Naive thymus-derived CD8-positive, alpha-beta T cell (primary cell): Measurements from ENCODE around the gene FOXN1. TPM values are rescaled to one million over a fixed set of nuclear protein-coding genes. Genes with fewer than 3 reads are reported as not detected.
"Not testable (repeated sequence)": the region's sequence is repeated elsewhere in the genome, so short reads cannot be mapped to it uniquely, and the experiment has no call there.

Experiments
- ATAC-seq, 2 donors: fragments of 150-1000 bp; cut with Tn5 transposase in 1 of 2; sonication (Bioruptor Pico), chemical (Tn5 transposase) in 1 of 2; 1 replicate in 1 of 2; 2 replicates in 1 of 2; pipeline ENCODE4 v1.10.0; 2021; ENCODE audit warnings: mild to moderate bottlenecking in 2 of 2, moderate library complexity in 2 of 2
- POLR2A ChIA-PET: fragments of 350-600 bp; sonication (Branson Sonifier 250); formaldehyde crosslinking; loops from one replicate; lab custom pipeline; 2021; ENCODE audit warnings: antibody characterized with exemption; lab: Charles Lee
- DNase-seq, 10 donors: peaks; one replicate each; pipeline versions ENCODE4 v3.0.0 to v3.0.0-alpha.2; 2020 to 2022
- H3K27ac Mint-ChIP-seq, 10 donors: one replicate each; pipeline ENCODE4 v1.8.0; 2020 to 2022; ENCODE audit warnings: mild to moderate bottlenecking in 10 of 10, mixed read lengths in 10 of 10, moderate library complexity in 4 of 10, inconsistent platforms in 1 of 10
- H3K27me3 Mint-ChIP-seq, 5 donors: one replicate each; pipeline ENCODE4 v1.8.0; 2021 to 2022; ENCODE audit warnings: mixed read lengths in 5 of 5
- H3K36me3 Mint-ChIP-seq, 3 donors: one replicate each; pipeline ENCODE4 v1.8.0; 2020 to 2022; ENCODE audit warnings: mixed read lengths in 3 of 3, mild to moderate bottlenecking in 2 of 3, inconsistent platforms in 1 of 3
- H3K4me1 Mint-ChIP-seq, 4 donors: one replicate each; pipeline ENCODE4 v1.8.0; 2021 to 2022; ENCODE audit warnings: mixed read lengths in 4 of 4
- H3K4me3 Mint-ChIP-seq, 10 donors: one replicate each; pipeline ENCODE4 v1.8.0; 2020 to 2022; ENCODE audit warnings: mild to moderate bottlenecking in 10 of 10, mixed read lengths in 10 of 10, moderate library complexity in 6 of 10, inconsistent platforms in 1 of 10
- H3K9me3 Mint-ChIP-seq, 9 donors: one replicate each; pipeline ENCODE4 v1.8.0; 2020 to 2022; ENCODE audit warnings: mixed read lengths in 9 of 9, mild to moderate bottlenecking in 3 of 9, inconsistent platforms in 1 of 9, moderate library complexity in 1 of 9
- polyA plus RNA-seq, 3 donors: library from polyadenylated mRNA; unstranded; fragments of 300-500 nt; fragmentation: Illumina TruSeq; gene quantifications; one replicate each; pipeline ENCODE4 v1.2.3, GENCODE V29; 2021
- total RNA-seq, 8 experiments: library from RNA in 2 of 8; stranded (reverse) in 2 of 8; gene quantifications; one replicate each; pipeline ENCODE4 v1.2.3 and lab custom pipeline; 2021 to 2026

Gene FOXN1
- total and polyA plus RNA-seq, 5 experiments from 2014 or later = not detected

- peaks cover 37 to 67% (median 58%) of the 10 kb centered on the region in 4 donors for H3K4me1 Mint-ChIP-seq
Measured at GRCh38 chr17:28570716-28571360, 64.7 kb downstream of the FOXN1 start.

GRCh38 chr17:28571361-28572122 is 65.4 kb downstream of the FOXN1 start, which contains the start of gene PIGS:
TSS of gene PIGS (minus strand) at chr17:28571524. CDS start at chr17:28571496, 28 bp downstream.
- Mint-ChIP-seq H3K36me3 (peaks cover 0 to 26% (median 2%) of the 10 kb centered on the region in 3 donors), H3K9me3 (no peaks in the 10 kb centered on the region), H3K27me3 (no peaks in the 10 kb centered on the region), H3K27ac (peak within 1 kb of the TSS; percentile 88 to 98 (median 96)), H3K4me3 (peak within 1 kb of the TSS; percentile 91 to 98 (median 95)), H3K4me1 (peaks cover 41 to 72% (median 64%) of the 10 kb centered on the region in 4 donors)
- DNase-seq (peak; percentile 80 to 94 (median 85)), ATAC-seq (peak; percentile 96 to 97)
- POLR2A ChIA-PET = interaction anchor here (0.8 to 9.0 kb wide), 14 partner anchors 8 to 1189 kb away, joined by 3 to 81 read pairs (median 4); partner anchors contain the start of genes BLTP2, NUFIP2, RPL23A and SPAG5

More at GRCh38 chr17:28570716-28571360, 64.7 kb downstream of the FOXN1 start:
- Mint-ChIP-seq H3K27me3 (no peaks in the 10 kb centered on the region), H3K36me3 (peaks cover 0 to 28% (median 2%) of the 10 kb centered on the region in 3 donors), H3K27ac (peak overlapping the region; percentile 88 to 98 (median 96)), H3K4me3 (peak overlapping the region; percentile 91 to 98 (median 95)), H3K9me3 (no peaks in the 10 kb centered on the region)
- POLR2A ChIA-PET = interaction anchor here (0.9 to 9.0 kb wide), 13 partner anchors 9 to 1190 kb away, joined by 3 to 81 read pairs (median 4); partner anchors contain the start of genes BLTP2, NUFIP2, RPL23A and SDF2
- peak; percentile 48 to 58 for ATAC-seq
- DNase-seq = peak in 7 of 10 donors; percentile 35 to 67 (median 51)

- Mint-ChIP-seq H3K27me3 (no peaks in the 10 kb centered on the region), H3K4me3 (peak overlapping the region; percentile 91 to 98 (median 95)), H3K4me1 (peaks cover 44 to 71% (median 66%) of the 10 kb centered on the region in 4 donors), H3K9me3 (no peaks in the 10 kb centered on the region), H3K36me3 (peaks cover 0 to 18% (median 0%) of the 10 kb centered on the region in 3 donors), H3K27ac (peak overlapping the region; percentile 85 to 98 (median 96))
- POLR2A ChIA-PET = interaction anchor here (0.6 to 9.0 kb wide), 9 partner anchors 8 to 720 kb away, joined by 3 to 81 read pairs (median 4); partner anchors contain the start of genes BLTP2, RPL23A, SPAG5 and UNC119
- DNase-seq = no peak
- no peak for ATAC-seq
Measured at GRCh38 chr17:28572259-28573039, 66.3 kb downstream of the FOXN1 start.

- peak overlapping the region in 9 of 10 donors; percentile 50 to 98 (median 88) for H3K27ac Mint-ChIP-seq
- no peak for ATAC-seq
- H3K9me3 Mint-ChIP-seq = no peaks in the 10 kb centered on the region
- H3K27me3 Mint-ChIP-seq = no peaks in the 10 kb centered on the region
- POLR2A ChIA-PET = interaction anchor here (0.6 to 9.0 kb wide), 3 partner anchors 23 to 719 kb away, joined by 3 to 81 read pairs (median 22); partner anchors contain the start of genes BLTP2 and UNC119
- peaks cover 40 to 65% (median 60%) of the 10 kb centered on the region in 4 donors for H3K4me1 Mint-ChIP-seq
- H3K36me3 Mint-ChIP-seq = peaks cover 0 to 14% (median 0%) of the 10 kb centered on the region in 3 donors
- H3K4me3 Mint-ChIP-seq = peak overlapping the region in 8 of 10 donors; percentile 91 to 97 (median 95)
- DNase-seq = no peak
Measured at GRCh38 chr17:28573040-28573380, 66.9 kb downstream of the FOXN1 start.

GRCh38 chr17:28573521-28573920 is 67.4 kb downstream of the FOXN1 start:
- POLR2A ChIA-PET = interaction anchor here (9.0 kb wide), 1 partner anchor 23 kb away, joined by 81 read pairs; the partner anchor contains the start of gene UNC119
- Mint-ChIP-seq H3K4me1 (peaks cover 37 to 61% (median 55%) of the 10 kb centered on the region in 4 donors), H3K9me3 (no peaks in the 10 kb centered on the region), H3K4me3 (peak overlapping the region in 1 of 10 donors; percentile 95), H3K27me3 (no peaks in the 10 kb centered on the region), H3K27ac (peak overlapping the region in 3 of 10 donors; percentile 2 to 88 (median 11)), H3K36me3 (peaks cover 0 to 10% (median 0%) of the 10 kb centered on the region in 3 donors)
- DNase-seq (no peak), ATAC-seq (no peak)

- Mint-ChIP-seq H3K4me3 (peak overlapping the region in 4 of 10 donors; percentile 8 to 56 (median 15)), H3K27me3 (no peaks in the 10 kb centered on the region), H3K4me1 (peaks cover 36 to 57% (median 52%) of the 10 kb centered on the region in 4 donors), H3K9me3 (no peaks in the 10 kb centered on the region), H3K27ac (peak overlapping the region in 5 of 10 donors; percentile 18 to 86 (median 57)), H3K36me3 (peaks cover 0 to 7% (median 0%) of the 10 kb centered on the region in 3 donors)
- no peak for DNase-seq
- POLR2A ChIA-PET = interaction anchor here (9.0 kb wide), 1 partner anchor 24 kb away, joined by 81 read pairs; the partner anchor contains the start of gene UNC119
- no peak for ATAC-seq
Measured at GRCh38 chr17:28573966-28574480, 67.9 kb downstream of the FOXN1 start.

- peaks cover 0 to 5% (median 0%) of the 10 kb centered on the region in 3 donors for H3K36me3 Mint-ChIP-seq
- H3K27ac Mint-ChIP-seq = peak overlapping the region in 7 of 10 donors; percentile 14 to 86 (median 48)
- peak overlapping the region in 2 of 10 donors; percentile 8 to 18 for H3K4me3 Mint-ChIP-seq
- no peaks in the 10 kb centered on the region for H3K27me3 Mint-ChIP-seq
- DNase-seq (no peak), ATAC-seq (no peak)
- no peaks in the 10 kb centered on the region for H3K9me3 Mint-ChIP-seq
- peaks cover 34 to 55% (median 48%) of the 10 kb centered on the region in 4 donors for H3K4me1 Mint-ChIP-seq
- POLR2A ChIA-PET = interaction anchor here (9.0 kb wide), 1 partner anchor 24 kb away, joined by 81 read pairs; the partner anchor contains the start of gene UNC119
Measured at GRCh38 chr17:28574526-28574925, 68.4 kb downstream of the FOXN1 start.

- Mint-ChIP-seq H3K27ac (peak overlapping the region in 1 of 10 donors; percentile 31), H3K4me3 (peak overlapping the region in 1 of 10 donors; percentile 89), H3K27me3 (no peaks in the 10 kb centered on the region), H3K9me3 (no peaks in the 10 kb centered on the region), H3K4me1 (peaks cover 29 to 48% (median 41%) of the 10 kb centered on the region in 4 donors), H3K36me3 (no peaks in the 10 kb centered on the region)
- no peak for DNase-seq
- POLR2A ChIA-PET = interaction anchor here (0.7 to 9.0 kb wide), 5 partner anchors 21 to 86 kb away, joined by 3 to 81 read pairs (median 16); partner anchors contain the start of genes BLTP2, SDF2, SPAG5 and UNC119
- no peak for ATAC-seq
Measured at GRCh38 chr17:28575126-28575795, 69.1 kb downstream of the FOXN1 start.

GRCh38 chr17:28576016-28576415 is 69.9 kb downstream of the FOXN1 start:
- POLR2A ChIA-PET = interaction anchor here (0.7 to 9.0 kb wide), 5 partner anchors 21 to 86 kb away, joined by 3 to 81 read pairs (median 16); partner anchors contain the start of genes BLTP2, SDF2, SPAG5 and UNC119
- Mint-ChIP-seq H3K27ac (peak overlapping the region; percentile 48 to 95 (median 83)), H3K4me3 (peak overlapping the region; percentile 77 to 91 (median 87)), H3K4me1 (peaks cover 25 to 46% (median 36%) of the 10 kb centered on the region in 4 donors)
- not testable (repeated sequence) for H3K36me3 Mint-ChIP-seq, ATAC-seq, H3K9me3 Mint-ChIP-seq, DNase-seq, H3K27me3 Mint-ChIP-seq

- Mint-ChIP-seq H3K27me3 (no peaks in the 10 kb centered on the region), H3K27ac (peak within 1 kb of the TSS; percentile 82 to 96 (median 94)), H3K9me3 (no peaks in the 10 kb centered on the region), H3K4me3 (peak within 1 kb of the TSS; percentile 77 to 91 (median 87)), H3K4me1 (peaks cover 24 to 43% (median 31%) of the 10 kb centered on the region in 4 donors), H3K36me3 (no peaks in the 10 kb centered on the region)
- peak; percentile 94 to 97 for ATAC-seq
- POLR2A ChIA-PET = interaction anchor here (0.7 to 9.0 kb wide), 10 partner anchors 11 to 143 kb away, joined by 3 to 81 read pairs (median 4); partner anchors contain the start of genes BLTP2, PROCA1, RPL23A and SDF2
- peak; percentile 90 to 100 (median 97) for DNase-seq
Measured at GRCh38 chr17:28576758-28577465, 70.8 kb downstream of the FOXN1 start, which contains the start of gene ALDOC. TSS of gene ALDOC (minus strand) at chr17:28576895. CDS start at chr17:28575532, 1,363 bp downstream.
